ENCODE results near the gene SCMH1.

The SCMH1 gene

DNA sequence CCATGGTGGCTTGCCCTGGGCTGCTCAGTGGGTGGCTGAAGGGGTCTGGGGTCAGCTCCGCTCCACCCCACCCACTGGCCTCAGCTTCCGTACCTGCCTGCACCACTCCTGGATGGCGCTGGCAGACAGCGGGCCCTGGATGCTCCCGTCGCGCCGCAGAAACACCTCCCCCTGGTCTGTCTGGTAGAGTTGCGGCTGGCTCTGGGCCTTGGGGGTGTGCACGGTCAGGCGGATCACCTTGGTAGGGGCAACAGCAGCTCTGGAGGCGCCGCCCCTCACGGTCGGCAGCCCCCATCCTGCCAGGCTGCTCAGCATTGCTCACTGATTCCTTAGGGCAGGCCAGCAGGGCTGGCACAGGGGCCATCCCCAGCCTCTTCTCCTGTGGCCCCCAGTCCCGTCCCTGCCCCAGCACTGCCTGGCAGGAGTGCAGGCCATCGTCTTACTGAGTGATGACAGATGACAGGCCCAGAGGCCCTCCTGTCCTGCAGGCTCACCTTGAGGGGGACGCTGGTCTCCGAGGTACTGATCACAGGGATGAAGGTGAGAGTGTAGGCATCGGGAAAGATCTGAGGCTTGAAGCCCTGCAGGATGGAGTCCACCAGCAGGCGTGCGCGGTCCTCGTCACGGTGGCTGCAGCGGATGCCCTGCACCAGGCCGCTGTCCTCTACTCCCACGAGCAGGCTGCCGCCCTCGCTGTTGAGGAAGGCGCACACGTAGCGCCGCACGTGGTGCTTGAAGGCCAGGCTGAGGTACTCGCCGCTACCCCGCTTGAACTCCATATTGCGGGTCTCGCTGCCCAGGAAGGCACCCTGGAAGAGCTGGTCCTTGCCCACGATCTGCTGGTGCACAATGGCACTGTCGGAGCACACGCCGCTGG is 224.7 kb downstream of the SCMH1 start:
- FAIRE-seq: no peak
- DNase-seq (ENCODE audit: insufficient read length): no peak
- no peak for TF ChIP-seq POLR2AphosphoS5 (IDR thresholded peaks at IDR 0.05; ENCODE audit: low read depth, low read length)
- peak; percentile 51; the same call in 1 of the 2 replicates for TF ChIP-seq POLR2A (IDR thresholded peaks at IDR 0.05; ENCODE audit: low read depth, low read length)
- no peak for TF ChIP-seq TAF1 (IDR thresholded peaks at IDR 0.05; ENCODE audit: borderline replicate concordance, low read depth, low read length)

DNA sequence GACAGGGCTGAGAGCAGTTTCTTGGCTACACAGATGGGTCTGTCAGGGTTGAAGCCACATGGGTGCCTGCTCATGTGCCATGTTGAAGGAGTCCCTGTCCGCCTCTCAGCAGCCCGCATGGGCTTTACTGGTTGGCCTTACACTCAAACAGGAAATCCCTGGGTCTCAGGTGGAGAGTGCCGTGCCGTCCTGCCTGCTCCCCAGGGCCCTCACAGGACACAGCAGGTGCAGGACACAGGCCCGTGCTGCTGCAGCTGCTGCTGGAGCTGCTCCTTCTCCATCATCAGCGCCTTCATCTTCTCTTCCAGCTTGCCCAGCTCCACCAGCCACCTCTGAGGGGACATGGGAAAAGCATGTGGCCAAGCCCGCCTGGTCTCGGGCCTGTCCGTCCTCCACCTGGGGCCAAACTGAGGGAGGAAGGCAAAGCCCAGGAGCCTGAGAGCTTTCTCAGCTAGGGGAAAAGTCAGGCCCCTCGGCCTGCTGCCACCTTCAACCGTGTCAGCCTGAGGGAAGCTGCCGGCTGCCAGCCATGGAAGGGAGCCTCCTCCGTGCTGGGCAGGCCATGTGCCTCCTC is 226.1 kb downstream of the SCMH1 start:
- no peak for FAIRE-seq
- DNase-seq (ENCODE audit: insufficient read length): no peak
- no peak for TF ChIP-seq POLR2AphosphoS5 (IDR thresholded peaks at IDR 0.05; ENCODE audit: low read depth, low read length)
- peak; percentile 16; the same call in 1 of the 2 replicates for TF ChIP-seq POLR2A (IDR thresholded peaks at IDR 0.05; ENCODE audit: low read depth, low read length)

DNA sequence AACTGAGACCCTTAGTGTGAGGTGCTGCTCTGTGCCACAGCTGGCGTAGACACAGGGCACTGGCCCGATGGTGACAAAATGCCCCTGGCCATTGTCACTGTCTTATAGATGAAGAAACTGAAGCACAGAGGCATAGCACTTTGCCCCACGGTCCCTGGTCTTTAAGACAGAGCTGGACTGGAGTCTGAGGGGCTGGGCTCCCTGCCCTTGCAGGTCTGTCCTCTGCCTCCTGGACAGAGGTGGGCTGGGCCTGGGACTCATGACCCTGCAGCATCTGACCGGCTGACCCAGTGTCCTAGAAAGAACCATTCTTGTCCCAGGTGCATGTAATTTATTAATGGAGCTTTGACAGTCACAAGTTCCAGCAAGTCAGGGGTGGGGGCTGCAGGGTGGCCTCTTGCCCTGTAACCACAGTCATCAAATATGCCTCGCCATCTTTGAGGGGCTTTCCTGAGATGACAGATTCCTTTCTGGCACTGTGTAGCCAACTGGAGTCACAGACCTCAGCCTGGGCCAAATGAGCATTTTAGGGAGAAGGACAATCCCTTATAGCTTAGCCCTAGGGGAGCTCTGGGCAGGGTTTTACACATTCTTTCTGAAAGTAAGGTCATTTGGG is 226.7 kb downstream of the SCMH1 start:
- FAIRE-seq (no peak), DNase-seq (ENCODE audit: insufficient read length) (no peak)
- TF ChIP-seq POLR2AphosphoS5 (IDR thresholded peaks at IDR 0.05; ENCODE audit: low read depth, low read length) (no peak; the same call in 1 of the 2 replicates), TAF1 (IDR thresholded peaks at IDR 0.05; ENCODE audit: borderline replicate concordance, low read depth, low read length) (no peak), POLR2A (IDR thresholded peaks at IDR 0.05; ENCODE audit: low read depth, low read length) (no peak)

DNA sequence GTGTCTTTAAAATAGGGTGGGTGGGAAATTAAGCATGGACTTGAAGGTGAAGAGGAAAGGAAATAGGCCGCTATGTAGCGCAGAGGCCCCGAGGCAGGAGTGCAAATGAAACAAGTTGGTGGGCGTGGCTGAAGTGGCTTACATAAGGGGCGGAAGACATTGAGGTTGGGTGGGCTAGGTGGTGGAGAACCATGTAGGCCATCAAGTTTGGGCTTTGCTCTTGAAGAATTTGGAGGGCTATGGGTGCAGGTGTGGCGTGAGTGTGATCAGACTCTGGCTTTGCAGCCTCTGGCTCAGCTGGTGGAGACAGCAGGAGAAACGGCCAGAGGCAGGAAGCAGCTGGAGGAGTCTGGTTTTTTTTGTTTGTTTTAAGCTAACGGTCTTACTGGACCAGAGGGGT is 227.2 kb downstream of the SCMH1 start:
- FAIRE-seq: no peak
- DNase-seq (ENCODE audit: insufficient read length): no peak
- TF ChIP-seq TAF1 (IDR thresholded peaks at IDR 0.05; ENCODE audit: borderline replicate concordance, low read depth, low read length) (no peak), POLR2AphosphoS5 (IDR thresholded peaks at IDR 0.05; ENCODE audit: low read depth, low read length) (peak; percentile 69; the same call in 1 of the 2 replicates)

DNA sequence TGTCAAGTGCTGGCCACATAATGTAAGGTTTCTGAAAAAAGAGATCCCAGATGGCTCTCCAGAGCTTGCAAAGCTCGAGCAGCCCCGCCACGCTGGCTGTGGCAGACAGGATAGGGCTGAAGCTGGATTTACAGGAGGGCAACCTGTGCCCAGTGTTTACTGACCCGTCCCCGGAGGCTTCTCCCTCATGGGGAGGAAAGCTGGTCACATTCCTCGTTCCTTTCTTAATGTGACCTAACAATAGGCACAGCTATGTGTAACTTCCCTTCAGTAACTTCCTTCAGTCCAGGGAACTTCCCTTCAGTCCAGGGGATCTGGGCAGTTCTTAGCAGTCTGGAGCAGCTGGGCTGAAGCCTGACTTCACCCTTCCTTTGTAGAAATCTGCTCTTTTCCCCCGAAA is 228.3 kb downstream of the SCMH1 start:
- DNase-seq (ENCODE audit: insufficient read length) (no peak), FAIRE-seq (no peak)

DNA sequence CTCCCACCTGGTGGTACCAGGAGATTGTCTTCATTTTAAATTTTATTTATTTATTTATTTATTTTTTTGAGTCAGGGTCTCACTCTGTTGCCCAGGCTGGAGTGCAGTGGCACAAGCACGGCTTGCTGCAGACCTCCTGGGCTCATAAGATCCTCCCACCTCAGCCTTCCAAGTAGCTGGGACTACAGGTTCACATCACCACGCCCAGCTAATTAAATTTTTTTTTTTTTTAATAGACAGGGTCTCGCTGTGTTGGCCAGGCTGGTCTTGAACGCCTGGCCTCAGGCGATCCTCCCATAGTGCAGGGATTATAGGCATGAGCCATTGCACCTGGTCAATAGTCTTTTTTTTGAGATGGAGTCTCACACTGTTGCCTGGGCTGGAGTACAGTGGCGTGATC is 229.1 kb downstream of the SCMH1 start:
- TF ChIP-seq TAF1 (IDR thresholded peaks at IDR 0.05; ENCODE audit: borderline replicate concordance, low read depth, low read length) (no peak), POLR2A (IDR thresholded peaks at IDR 0.05; ENCODE audit: low read depth, low read length) (0 out of 2 replicates have a peak, but pooled peaks have one; percentile 11)
- FAIRE-seq (no peak), DNase-seq (ENCODE audit: insufficient read length) (no peak)

More for the DNA sequence above, 228.3 kb downstream of the SCMH1 start:
- TF ChIP-seq POLR2AphosphoS5 (IDR thresholded peaks at IDR 0.05; ENCODE audit: low read depth, low read length) (no peak), TAF1 (IDR thresholded peaks at IDR 0.05; ENCODE audit: borderline replicate concordance, low read depth, low read length) (no peak), POLR2A (IDR thresholded peaks at IDR 0.05; ENCODE audit: low read depth, low read length) (no peak)

DNA sequence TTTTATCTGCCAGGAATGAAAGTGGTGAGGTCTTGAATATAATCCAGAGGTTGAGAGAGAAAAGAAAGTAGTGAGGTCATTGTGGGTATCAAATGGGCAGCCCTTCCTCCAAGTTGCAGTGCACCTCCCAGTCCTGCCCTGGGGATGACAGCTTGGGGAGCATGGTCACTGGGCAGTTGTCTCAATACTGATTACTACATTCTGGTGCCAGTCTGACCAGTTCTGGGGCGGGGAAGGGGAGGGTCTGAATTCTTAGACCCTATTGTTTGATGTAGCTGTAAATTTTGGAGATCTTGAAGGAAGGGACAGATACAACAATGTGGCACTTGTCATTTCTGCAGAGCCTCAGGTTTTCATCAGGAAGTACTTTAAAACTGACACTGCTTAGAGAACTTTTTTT is 231.8 kb downstream of the SCMH1 start:
- TF ChIP-seq POLR2AphosphoS5 (IDR thresholded peaks at IDR 0.05; ENCODE audit: low read depth, low read length) (no peak), POLR2A (IDR thresholded peaks at IDR 0.05; ENCODE audit: low read depth, low read length) (no peak), TAF1 (IDR thresholded peaks at IDR 0.05; ENCODE audit: borderline replicate concordance, low read depth, low read length) (no peak)
- FAIRE-seq (no peak), DNase-seq (ENCODE audit: insufficient read length) (no peak)

DNA sequence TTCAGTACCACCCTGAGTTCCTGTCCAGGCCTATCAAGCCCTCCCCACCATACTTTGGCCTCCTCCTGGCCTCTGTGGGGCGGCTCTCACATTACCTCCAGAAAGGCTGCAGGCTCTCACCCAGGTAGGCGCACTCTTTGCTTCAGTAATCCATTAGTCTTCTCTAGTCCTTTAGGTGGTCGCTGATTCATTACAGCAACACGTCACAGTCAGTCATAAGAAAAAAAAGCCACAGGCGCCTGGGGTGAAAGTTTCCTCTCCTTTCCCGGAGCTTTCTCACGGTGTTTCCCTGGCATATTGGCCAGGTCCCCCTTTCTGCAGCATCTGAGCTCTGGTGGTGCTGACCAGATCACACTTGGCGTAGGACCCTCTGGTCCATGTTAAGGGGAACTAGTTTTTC is 232.6 kb downstream of the SCMH1 start:
- DNase-seq (ENCODE audit: insufficient read length): no peak
- FAIRE-seq: no peak
- TF ChIP-seq TAF1 (IDR thresholded peaks at IDR 0.05; ENCODE audit: borderline replicate concordance, low read depth, low read length): no peak
- TF ChIP-seq POLR2AphosphoS5 (IDR thresholded peaks at IDR 0.05; ENCODE audit: low read depth, low read length): no peak
- no peak for TF ChIP-seq POLR2A (IDR thresholded peaks at IDR 0.05; ENCODE audit: low read depth, low read length)

DNA sequence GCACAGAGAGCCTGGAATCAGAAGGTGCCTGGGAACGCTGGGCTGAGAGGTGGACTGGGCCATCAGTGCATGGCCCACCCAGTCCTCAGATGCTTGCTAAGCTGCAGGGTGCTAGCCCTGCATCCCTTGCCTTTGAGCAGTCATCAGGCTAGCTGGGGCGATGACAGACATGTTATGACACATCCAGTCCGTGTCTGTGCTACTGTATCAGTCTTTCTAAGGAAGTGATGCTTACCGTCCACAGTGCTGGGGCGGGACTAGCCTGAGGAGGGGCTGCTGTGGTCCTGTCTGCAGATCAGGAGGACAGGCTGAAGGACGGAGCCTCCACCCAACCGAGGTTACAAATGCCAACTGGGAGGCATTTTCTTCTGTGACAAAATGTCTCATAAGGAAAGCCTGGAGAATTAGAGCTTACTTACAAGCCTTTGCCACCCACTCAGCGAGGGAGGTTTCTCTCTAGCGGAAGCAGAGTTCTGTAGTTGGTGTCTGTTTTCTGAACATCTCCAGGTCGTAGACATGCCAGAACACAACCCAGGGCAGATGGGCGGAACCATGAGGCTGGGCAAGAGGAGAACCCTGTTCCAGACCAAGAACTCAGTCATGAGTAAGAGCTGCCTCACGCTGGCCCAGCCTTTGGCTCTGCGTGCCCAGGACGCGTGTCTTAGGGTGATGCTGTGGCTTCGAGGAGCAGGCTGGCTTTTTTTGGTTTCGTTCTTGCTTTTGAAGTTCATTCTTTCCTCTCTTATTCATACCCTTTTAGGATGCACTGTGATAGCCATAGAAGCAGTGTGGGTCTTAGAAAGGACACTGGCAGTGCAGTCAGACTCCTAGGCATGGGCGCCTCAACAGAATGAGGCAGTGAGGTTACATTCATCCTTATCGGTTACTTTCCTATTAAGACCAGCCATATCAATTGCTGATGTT is 234.9 kb downstream of the SCMH1 start:
- no peak for FAIRE-seq

DNA sequence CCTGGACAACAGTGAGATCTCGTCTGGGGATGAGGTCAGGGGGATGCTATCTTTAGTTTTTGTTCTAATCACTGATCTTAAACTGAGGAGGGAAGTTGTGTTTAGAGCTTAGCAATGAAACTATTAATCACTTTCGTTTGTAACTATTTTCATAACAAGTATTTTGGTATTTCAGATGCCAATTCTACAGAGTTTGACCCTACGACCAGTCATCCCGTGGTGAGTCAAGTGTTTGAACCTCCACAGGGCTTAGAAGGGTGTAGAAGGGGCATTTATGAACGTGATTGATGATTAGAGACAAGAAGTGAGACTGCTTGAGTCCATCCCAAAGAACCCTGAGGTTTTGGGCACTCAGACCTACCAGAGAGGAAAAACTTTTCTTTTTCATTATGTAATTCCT is 236.2 kb downstream of the SCMH1 start:
- TF ChIP-seq POLR2A (IDR thresholded peaks at IDR 0.05; ENCODE audit: low read depth, low read length) (no peak), TAF1 (IDR thresholded peaks at IDR 0.05; ENCODE audit: borderline replicate concordance, low read depth, low read length) (no peak), POLR2AphosphoS5 (IDR thresholded peaks at IDR 0.05; ENCODE audit: low read depth, low read length) (no peak)
- DNase-seq (ENCODE audit: insufficient read length) (no peak), FAIRE-seq (no peak)

More for the DNA sequence above, 234.9 kb downstream of the SCMH1 start:
- no peak for TF ChIP-seq POLR2A (IDR thresholded peaks at IDR 0.05; ENCODE audit: low read depth, low read length)
- no peak; the same call in 1 of the 2 replicates for TF ChIP-seq POLR2AphosphoS5 (IDR thresholded peaks at IDR 0.05; ENCODE audit: low read depth, low read length)
- no peak for TF ChIP-seq TAF1 (IDR thresholded peaks at IDR 0.05; ENCODE audit: borderline replicate concordance, low read depth, low read length)
- DNase-seq (ENCODE audit: insufficient read length): no peak
